ENCODE measurements around the gene ELMO1.

Gene ELMO1

DNA sequence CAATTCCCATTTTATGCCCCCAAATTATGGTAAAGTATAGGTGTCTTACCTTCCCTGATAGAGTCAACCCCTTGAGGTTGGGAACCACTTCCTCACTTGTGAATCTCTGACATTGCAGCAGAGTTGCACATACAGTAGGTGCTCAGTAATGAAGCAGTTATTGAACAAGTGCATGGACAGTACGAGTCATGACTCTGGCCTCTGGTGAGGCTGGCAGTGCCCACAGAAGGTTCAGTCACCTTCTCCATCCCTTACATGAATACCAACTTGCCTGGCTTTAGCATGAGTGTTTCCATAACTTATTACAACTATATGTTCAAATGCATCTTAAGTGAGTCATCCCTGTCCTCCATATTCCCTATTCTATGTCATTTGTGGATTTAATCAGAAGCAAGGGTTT, 340.0 kb downstream of the ELMO1 start:
- DNase-seq (ENCODE audit: low read depth in 1 of 2, low spot score in 1 of 2) = no peak

DNA sequence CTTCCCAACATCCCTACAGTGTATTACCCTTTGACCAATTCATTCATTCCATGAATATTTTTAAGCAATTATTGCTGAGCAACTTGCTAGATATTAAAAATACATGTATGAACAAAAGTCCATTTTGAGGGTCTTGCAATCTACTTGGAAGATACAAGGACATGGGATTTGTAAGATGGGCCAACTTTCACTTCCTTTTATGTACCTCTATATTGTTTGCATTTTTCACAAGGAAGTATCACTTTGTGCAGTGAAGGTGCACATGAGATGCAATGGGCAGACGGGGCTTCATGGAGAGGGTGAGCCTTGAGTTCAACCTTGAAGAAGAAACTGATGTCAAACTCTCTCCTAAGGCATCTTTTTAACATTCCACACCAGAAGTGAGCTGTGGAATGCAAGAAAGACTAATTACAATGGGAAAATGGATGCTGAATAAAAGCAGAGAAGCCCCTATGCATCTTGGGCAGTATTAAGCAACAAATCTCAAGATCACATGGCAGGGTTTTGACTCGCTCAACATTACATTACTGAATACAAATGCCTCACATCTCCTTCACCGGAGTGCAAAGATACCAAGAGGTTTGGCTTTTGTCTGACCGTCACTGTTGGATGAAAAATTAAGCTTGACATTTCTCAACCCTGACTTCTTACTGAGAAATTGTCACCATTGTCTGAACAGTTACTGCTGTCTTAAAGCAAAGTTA, 341.5 kb downstream of the ELMO1 start:
- DNase-seq (ENCODE audit: low read depth in 1 of 2, low spot score in 1 of 2) = no peak

DNA sequence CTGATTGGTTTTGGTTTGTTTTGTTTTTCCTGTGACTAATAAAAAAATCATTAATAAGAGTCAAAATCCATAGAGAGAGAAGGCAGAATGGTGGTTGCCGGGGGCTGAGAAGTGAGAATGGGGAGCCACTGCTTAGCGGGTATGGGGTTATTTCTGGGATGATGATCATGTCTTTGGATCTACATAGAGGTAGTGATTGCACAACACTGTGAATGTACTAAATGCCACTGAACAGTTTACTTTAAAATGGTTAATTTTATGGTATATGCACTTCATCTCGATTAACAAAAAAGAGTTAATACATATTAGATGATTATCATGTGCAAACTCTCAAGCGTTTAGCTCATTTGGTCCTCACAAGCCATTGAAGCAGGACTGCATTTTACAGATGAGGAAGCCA, 342.9 kb downstream of the ELMO1 start:
- no peak for DNase-seq (ENCODE audit: low read depth in 1 of 2, low spot score in 1 of 2)

DNA sequence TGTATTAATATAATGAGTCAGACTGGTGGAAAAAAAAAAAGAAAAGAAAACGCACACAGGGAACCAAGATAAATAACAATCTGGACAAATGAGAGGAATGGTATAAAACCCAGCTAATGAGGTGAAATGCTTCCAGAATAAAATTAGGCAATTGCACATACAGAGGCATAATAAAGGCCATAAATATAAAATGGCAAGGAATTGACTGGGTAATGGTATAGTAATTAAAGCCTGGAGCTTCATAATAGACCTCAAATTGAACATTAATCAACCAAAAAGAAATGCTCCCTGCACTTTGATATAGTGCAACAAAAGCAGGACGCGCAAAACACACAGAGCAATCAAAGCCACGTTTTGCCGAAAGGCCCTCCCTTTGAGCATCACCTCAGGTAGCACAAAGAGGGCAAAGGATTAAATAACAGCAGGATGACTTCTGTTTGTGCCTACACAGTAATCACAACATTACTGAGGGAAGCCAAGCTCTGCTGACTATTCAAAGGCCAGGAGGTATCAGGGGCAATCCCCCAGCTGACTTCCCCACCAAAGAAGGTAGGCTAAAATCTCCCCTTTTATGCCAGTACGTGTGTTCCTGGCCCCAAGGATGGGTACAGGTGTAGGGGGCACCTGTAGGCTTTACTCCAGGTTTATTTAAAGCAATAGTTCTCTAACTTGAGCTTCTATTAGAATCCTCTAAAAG, 343.7 kb downstream of the ELMO1 start:
- no peak for DNase-seq (ENCODE audit: low read depth in 1 of 2, low spot score in 1 of 2)

DNA sequence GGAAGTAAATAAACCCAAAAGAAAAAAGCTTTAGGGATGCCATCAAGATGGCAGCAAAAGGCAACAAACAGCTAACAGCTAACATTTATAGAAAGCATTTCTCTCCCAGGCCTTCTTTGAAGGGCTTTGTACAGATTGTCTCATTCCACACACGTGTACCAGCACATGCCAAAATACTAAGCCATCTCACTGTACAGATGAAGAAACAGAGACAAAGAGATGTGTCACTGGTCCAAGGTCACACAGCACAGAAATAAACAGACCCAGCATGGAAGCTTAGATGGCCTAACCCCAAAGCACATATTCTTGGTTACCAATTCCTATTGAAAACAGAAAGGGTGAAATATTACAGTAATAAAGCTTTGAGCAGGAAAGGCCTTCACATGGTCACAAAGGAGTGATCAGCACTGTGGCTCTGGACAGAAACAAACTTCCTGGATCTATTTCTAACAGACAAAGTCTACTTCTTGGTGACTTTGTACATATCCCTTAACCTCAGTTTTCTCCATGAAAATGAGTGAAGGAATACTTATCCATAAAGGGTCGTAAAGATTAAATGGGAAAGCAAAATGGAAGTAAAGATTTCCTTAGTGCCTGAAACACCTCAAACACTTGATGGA, 346.0 kb downstream of the ELMO1 start:
- no peak for DNase-seq (ENCODE audit: low read depth in 1 of 2, low spot score in 1 of 2)

DNA sequence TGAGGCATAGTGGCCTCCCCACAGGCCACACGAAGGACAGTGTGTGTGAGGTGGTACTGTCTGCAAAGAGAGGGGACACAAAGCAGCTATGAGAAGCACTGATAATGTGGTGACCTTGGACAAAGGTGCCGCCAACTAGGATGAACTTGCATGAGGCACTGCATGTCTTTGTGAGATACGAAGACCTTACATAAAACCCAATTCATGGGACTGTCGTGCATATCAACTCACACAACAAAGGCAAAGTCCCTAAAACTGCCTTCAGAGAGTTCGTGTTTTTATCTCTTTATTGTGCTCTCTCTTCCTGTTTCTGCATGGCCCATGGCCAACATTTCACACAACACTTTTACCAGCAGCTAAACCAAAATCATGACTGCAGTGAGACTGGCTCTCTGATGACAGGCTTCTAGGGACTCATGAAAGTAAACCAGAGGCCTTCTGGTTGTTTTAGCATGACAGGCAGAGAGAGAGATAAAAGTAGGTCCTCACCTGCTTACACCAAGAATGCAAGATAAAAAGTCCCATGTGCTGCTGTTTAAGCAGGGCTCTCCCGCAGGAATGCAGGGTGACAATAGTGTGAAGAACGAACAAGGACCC, 347.8 kb downstream of the ELMO1 start:
- no peak for DNase-seq (ENCODE audit: low read depth in 1 of 2, low spot score in 1 of 2)

DNA sequence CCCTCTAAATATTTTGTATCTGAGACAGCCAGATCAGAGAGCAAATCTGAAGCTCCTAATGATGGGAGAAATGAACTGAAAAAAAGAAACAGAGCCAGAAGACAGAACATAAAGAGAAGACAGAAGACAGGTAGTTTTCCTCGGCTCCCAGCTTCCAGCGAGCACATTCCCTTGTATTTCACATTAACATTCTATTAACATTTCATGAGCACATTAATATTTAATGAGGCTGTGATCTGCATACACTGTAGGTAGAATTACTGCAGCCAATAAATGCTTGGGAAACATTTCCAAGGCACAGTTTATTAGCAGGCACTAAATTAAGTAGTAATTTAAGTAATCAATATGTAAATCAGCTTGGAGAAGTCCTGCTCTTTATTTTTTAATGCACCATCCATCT, 349.9 kb downstream of the ELMO1 start:
- no peak for DNase-seq (ENCODE audit: low read depth in 1 of 2, low spot score in 1 of 2)

DNA sequence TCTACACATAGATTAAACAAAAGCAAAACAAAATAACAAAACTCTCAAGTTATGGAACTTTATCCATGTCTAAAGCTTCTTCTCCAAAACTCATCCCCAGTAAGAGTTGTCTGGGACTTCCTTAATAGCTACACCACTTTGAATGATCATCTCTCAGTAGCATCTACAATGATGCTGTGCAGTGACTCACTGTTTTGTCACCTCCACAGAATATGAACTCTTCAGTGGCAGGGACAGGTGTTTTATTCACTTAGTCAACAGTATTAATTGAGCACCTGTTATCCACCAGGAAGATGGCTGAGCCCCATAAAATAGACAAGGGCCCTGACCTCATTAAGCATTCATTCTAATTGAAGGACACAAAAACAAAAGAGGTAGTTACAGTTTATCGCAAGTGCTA, 350.7 kb downstream of the ELMO1 start:
- DNase-seq (ENCODE audit: low read depth in 1 of 2, low spot score in 1 of 2) = no peak

DNA sequence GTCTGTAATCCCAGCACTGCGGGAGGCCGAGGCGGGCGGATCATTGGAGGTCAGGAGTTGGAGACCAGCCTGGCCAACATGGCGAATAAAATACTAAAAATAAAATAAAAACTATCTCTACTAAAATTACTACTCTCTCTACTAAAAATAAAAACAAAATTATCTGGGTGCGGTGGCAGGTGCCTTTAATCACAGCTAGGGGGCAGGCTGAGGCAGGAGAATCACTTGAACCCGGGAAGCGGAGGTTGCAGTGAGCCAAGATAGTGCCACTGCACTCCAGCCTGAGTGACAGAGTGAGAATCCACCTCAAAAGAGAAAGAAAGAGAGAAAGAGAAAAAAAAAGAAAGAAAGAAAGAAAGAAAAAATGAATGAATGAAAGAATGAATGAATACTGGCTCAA, 351.4 kb downstream of the ELMO1 start:
- DNase-seq (ENCODE audit: low read depth in 1 of 2, low spot score in 1 of 2) = no peak

DNA sequence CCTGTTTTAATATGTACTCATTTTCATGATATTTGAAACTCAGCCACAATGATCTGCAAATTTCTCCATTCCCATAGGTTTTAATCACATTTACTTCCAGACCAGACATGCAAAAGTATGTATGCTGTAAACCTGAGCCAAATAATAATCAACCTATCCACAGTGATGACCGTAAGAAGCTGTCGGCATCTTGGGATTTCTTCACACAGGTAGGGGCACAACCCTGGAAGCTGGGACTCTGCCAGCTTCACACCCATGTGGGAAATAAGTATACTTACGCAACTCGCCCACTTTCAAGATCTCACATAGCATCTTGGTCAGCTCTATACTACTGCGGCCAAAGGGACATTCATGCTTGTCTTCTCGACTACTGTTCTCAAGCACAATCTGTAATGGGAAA, 352.3 kb downstream of the ELMO1 start:
- no peak for DNase-seq (ENCODE audit: low read depth in 1 of 2, low spot score in 1 of 2)

DNA sequence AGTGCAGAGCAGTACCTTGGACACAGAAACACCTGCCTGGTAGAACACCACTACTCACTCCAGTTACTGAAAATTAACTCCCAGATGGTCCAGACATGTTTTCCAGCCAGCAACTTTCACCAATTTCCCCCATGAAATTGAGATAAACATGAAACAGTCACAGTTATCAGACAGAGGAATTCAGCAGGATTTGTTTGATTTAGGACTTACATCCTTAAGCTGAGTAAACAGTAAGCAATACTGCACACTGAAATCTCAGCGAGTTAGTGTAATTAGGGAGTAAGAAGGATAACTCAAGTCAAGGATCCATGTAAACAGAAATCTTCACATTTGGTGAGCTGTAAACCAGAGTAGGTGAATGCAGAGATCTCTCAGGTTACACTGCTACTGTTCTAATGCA, 353.5 kb downstream of the ELMO1 start:
- DNase-seq (ENCODE audit: low read depth in 1 of 2, low spot score in 1 of 2) = no peak

DNA sequence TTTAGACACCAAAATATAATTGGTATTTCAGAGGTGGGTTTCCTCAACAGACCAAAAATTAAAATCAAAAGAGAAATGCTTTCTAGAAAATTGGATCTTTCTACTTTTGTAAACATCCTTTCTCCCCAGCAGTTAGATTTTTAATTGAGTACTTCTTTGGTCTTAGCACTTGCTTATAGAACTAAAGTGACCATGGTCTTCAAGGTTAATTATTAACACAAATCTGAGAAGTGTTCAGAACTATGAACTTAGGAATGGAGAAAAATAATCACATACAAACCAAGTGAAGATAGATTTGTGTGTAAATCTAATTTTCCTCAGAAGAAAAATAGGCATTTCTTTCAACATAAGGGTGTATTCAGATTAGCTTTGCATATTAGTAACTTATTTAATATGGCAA, 355.4 kb downstream of the ELMO1 start:
- DNase-seq (ENCODE audit: low read depth in 1 of 2, low spot score in 1 of 2) = no peak

DNA sequence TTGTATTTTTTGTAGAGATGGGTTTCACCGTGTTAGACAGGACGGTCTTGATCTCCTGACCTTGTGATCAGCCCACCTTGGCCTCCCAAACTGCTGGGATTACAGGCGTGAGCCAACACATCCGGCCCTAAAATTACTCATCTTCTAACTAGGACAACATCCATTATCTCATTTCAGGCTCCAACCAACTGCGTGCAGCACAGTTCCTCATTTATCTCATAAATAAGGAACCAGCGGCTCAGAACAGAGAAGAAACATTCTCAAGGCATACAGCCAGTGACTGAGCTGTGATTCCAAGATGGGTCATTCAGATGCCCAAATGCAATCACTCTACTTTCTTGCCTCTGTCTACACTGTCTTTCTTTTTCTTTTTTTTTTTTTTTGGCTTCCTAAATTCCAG, 356.1 kb downstream of the ELMO1 start:
- DNase-seq (ENCODE audit: low read depth in 1 of 2, low spot score in 1 of 2) = no peak

DNA sequence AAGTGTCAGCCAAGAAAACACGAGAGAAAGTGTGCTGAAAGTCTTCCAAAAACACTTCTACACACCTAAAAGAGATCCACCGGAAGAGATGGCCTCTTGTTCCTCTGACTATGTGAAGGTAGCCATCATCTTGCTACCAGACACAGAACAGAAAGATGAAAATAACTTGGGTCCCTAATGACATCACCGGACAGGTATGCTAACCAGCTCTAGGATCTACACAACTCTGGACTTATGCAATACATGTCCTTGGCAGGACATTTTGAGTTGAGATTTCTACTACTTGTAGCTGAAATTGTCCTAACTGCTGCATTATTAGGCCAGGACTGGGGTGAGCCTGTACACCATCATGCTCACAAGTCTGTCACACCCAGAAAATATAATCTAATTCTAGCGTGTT, 358.7 kb downstream of the ELMO1 start:
- DNase-seq (ENCODE audit: low read depth in 1 of 2, low spot score in 1 of 2) = no peak

DNA sequence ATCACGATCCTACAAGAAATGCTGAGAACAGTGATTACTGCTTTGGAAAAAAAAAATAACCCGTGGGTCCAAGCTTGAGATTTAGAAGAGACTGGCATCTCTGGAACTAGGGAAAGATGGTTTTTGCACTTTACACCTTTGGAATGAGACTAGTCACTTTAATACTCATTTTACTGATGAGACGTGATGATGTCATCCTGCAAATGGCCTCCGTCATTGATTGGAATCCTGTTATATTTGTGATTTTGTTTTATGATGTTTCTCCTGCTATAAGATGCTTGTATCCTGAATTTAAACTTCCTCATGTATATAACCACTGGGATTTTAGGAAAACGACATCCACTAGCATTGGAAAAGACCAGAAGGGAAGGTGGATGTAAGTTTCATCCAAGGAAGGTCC, 363.1 kb downstream of the ELMO1 start:
- DNase-seq (ENCODE audit: low read depth in 1 of 2, low spot score in 1 of 2) = no peak

DNA sequence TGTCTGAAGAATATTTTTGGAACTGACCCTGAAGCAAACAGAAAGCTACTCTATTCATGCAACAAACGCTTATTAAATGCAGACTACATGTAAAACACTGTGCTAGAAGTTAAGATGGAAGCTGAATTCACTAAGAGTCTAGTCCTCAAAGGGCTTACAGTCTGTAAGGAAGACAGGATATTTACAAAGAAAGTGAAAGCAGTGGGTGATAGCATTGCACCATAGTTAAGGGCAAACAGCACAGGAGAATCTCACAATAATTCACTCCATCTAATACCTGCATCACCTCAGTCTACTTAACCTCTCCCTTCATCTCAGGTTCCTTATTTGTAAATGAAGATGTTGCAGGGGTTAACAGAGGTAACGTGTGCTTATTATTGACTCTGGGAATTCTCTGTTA, 364.4 kb downstream of the ELMO1 start:
- DNase-seq (ENCODE audit: low read depth in 1 of 2, low spot score in 1 of 2) = no peak

DNA sequence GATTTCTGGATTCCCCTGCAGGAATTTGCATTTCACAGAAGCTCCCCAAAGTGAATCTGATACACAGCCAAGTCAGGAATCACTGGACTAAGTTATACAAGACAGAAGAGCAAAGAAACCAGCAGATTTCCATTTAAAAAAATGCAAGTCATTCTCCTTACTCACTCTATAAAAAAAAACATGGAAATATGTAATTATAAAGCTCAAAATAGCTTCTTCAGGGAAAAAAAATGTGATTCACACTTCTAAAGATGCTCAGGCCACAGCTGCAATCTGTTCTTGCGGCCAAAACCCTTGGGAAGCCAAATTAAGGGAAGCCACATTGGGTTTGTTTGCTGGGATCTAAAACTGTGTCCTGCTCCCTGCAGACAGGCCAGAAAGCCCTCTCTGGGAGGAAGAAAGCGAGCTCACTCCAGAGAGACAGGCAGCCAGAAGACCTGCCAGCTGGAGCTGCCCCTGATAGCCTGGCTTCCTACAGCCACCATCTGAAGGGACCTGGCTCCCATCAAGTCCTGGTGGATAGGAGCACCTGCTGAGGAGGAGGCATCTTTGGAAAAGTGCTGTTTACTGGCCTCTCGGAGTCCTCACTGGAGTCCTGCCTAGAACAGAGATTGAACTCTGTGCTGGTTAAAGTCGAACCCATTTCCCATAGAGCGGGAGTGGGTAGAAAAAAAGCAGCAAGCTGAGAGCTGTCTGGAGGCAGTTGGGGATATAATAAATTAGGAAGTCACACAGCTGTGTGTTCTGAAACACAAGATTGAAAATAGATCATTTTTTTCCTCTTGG, 365.2 kb downstream of the ELMO1 start:
- no peak for DNase-seq (ENCODE audit: low read depth in 1 of 2, low spot score in 1 of 2)

DNA sequence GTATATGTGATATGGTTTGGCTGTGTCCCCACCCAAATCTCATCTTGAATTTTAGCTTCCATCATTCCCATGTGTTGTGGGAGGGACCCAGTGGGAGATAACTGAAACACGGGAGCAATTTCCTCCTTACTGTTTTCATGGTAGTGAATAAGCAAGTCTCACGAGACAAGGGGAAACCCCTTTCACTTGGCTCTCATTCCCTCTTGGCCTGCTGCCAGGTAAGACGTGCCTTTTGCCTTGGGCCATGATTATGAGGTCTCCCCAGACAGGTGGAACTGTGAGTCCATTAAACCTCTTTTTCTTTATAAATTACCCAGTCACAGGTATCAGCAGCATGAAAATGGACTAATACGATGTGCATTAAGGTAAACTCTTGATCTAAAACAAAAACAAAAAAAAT, 367.2 kb downstream of the ELMO1 start:
- peak in 1 of 2 donors; percentile 52 for DNase-seq (ENCODE audit: low read depth in 1 of 2, low spot score in 1 of 2)

DNA sequence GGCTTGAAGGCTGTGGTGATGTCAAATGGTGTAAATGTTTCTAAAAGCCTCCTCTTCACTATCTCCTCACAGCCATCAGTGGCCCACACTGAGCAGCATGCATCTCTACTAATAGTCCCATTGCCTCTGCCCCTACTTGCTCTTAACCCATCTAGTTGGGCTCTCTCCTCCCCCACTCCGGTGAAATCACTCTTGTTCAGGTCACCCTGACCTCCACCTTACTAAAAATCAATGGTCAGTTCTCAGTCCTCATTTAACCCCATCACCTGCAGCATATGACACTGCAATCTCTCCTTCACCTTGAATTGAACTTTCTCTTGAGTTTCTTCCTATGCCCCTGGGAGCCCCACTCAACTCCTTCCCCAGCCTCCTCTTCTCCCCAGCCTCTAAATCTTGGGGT, 369.2 kb downstream of the ELMO1 start:
- no peak for DNase-seq (ENCODE audit: low read depth in 1 of 2, low spot score in 1 of 2)

DNA sequence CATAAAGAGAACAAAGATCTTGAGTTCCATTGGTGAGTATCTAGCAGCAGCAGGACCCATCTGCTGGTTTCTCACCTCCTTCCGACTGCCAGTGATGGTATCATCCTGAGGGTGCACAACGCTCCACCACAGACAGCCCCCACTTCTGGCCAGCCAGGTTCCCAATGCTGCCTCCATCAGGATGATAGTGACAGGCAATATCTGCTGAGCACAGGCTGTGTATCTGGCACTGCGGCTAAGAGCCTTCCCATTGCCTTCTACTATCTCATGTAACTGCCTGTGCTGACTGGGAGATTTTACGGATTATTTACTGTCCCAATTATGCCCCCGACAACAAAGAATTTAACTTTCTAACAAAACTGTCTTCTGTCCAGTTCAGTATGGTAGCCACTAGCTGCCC, 372.0 kb downstream of the ELMO1 start:
- no peak for DNase-seq (ENCODE audit: low read depth in 1 of 2, low spot score in 1 of 2)

DNA sequence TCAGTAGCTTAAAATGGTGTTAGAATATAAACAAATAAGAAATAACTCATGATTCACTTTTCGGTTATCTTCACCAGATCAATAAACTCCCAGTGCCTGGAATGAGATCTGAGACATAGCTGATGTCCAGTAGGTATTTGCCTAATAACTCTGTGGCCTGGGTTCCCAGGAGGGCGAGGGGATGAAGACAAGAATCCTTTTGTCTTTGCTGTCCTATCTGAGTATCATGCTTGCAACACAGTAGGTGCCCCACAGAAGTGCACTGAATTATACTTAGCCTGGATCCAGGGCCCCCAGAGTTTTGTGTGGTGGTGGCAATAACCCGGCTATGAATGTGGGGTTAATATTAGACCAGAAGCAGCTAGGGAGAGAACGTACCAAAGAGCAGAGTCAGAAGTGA, 374.3 kb downstream of the ELMO1 start:
- no peak for DNase-seq (ENCODE audit: low read depth in 1 of 2, low spot score in 1 of 2)
